SKM-1 (cell line): Measurements from ENCODE around the gene RTKN2.
"Not testable (repeated sequence)": the region's sequence is repeated elsewhere in the genome, so short reads cannot be mapped to it uniquely, and the experiment has no call there.

ENCODE experiments used
- DNase-seq: peaks from one replicate; lab custom pipeline; 2025; ENCODE audit not compliant: unreplicated experiment; lab: John Stamatoyannopoulos, UW

The RTKN2 gene

GRCh38 chr10:62268399-62269114, at the start of gene RTKN2:
RTKN2 (minus strand) TSS chr10:62268844; CDS start chr10:62268610, 234 bp downstream.
- peak; percentile 37 for DNase-seq

- DNase-seq, result no peak
Observed at GRCh38 chr10:62317257-62317656, 48.6 kb upstream of the RTKN2 start.

GRCh38 chr10:62309254-62309653, 40.6 kb upstream of the RTKN2 start:
- DNase-seq, result no peak

- no peak for DNase-seq
Observed at GRCh38 chr10:62308101-62308500, 39.5 kb upstream of the RTKN2 start.

GRCh38 chr10:62307635-62308034, 39.0 kb upstream of the RTKN2 start:
- DNase-seq, result no peak

- no peak for DNase-seq
Observed at GRCh38 chr10:62306663-62307062, 38.0 kb upstream of the RTKN2 start.

GRCh38 chr10:62305813-62306212, 37.2 kb upstream of the RTKN2 start:
- no peak for DNase-seq

- no peak for DNase-seq
Observed at GRCh38 chr10:62303922-62304321, 35.3 kb upstream of the RTKN2 start.

- no peak for DNase-seq
Observed at GRCh38 chr10:62302760-62303159, 34.1 kb upstream of the RTKN2 start.

GRCh38 chr10:62297857-62298256, 29.2 kb upstream of the RTKN2 start:
- DNase-seq, result no peak

GRCh38 chr10:62284221-62284620, 15.6 kb upstream of the RTKN2 start:
- DNase-seq, result no peak

GRCh38 chr10:62281348-62281747, 12.7 kb upstream of the RTKN2 start:
- not testable (repeated sequence) for DNase-seq

- DNase-seq, result not testable (repeated sequence)
Observed at GRCh38 chr10:62280392-62280791, 11.7 kb upstream of the RTKN2 start.

GRCh38 chr10:62278441-62278910, 9.8 kb upstream of the RTKN2 start:
- no peak for DNase-seq

GRCh38 chr10:62277971-62278370, 9.3 kb upstream of the RTKN2 start:
- no peak for DNase-seq

GRCh38 chr10:62270020-62270419, 1.4 kb upstream of the RTKN2 start:
- DNase-seq, result no peak

- no peak for DNase-seq
Observed at GRCh38 chr10:62268027-62268398, 631 bp downstream of the RTKN2 start.

- DNase-seq, result no peak
Observed at GRCh38 chr10:62266611-62267010, 2.0 kb downstream of the RTKN2 start.

- DNase-seq, result no peak
Observed at GRCh38 chr10:62266147-62266546, 2.5 kb downstream of the RTKN2 start.

- DNase-seq, result no peak
Observed at GRCh38 chr10:62264702-62265436, 3.8 kb downstream of the RTKN2 start.

- DNase-seq, result no peak
Observed at GRCh38 chr10:62264126-62264525, 4.5 kb downstream of the RTKN2 start.

GRCh38 chr10:62261666-62262065, 7.0 kb downstream of the RTKN2 start:
- DNase-seq, result no peak
